ENCODE results near the gene VDAC1. TPM values are rescaled to one million over a fixed set of nuclear protein-coding genes. Genes with fewer than 3 reads are reported as not detected.

The VDAC1 gene
- polyA plus RNA-seq, 1 donor (not counting 4 experiments of a cell fraction or from before 2014, with no cell fraction given) = 300 TPM

DNA sequence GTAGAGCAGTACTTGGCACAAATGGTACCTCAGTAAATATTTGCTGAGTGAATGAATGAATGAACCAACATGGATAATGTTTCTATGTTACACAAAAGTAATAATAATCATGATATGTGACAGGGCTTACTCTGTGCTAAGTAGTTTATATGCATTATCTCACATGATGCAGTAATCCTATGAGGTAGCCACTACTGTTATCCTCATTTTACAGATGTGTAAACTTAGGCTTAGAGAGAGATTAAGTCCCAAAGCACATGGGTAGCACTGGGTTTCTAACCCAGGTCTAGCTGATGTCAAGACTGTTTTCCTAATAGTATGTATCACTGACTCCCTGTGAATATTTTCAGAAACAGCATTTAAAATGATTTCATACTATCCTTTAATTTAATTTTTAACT, 44.1 kb upstream of the VDAC1 start:
- no peaks in the 10 kb centered on the region for H3K27me3 ChIP-seq (ENCODE audit: control insufficient read depth, extremely low read depth, insufficient read depth, low read length)
- H3K4me3 ChIP-seq (ENCODE audit: control insufficient read depth in 2 of 3, extremely low read depth in 1 of 3, insufficient read depth in 2 of 3, low read depth in 1 of 3, low read length in 3 of 3) = no peak overlapping the region
- H3K4me1 ChIP-seq (ENCODE audit: control insufficient read depth, extremely low read depth, insufficient read depth, low read length) = peaks cover 8% of the 10 kb centered on the region
- no peak overlapping the region for H3K27ac ChIP-seq (ENCODE audit: control insufficient read depth, insufficient read depth, low read length)
- dilution Hi-C loops (cut with MboI; ENCODE audit: extremely low pct_ligation_motif_present, low sequenced_read_pairs) = no loop called here
- no peaks in the 10 kb centered on the region for H3K9me1 ChIP-seq (ENCODE audit: control insufficient read depth, extremely low read depth, insufficient read depth, low read length)
- H2AFZ ChIP-seq (ENCODE audit: control insufficient read depth, low read length) = no peak overlapping the region
- no peaks in the 10 kb centered on the region for H3K79me2 ChIP-seq (ENCODE audit: control insufficient read depth, insufficient read depth, low read length)
- H4K20me1 ChIP-seq (ENCODE audit: control insufficient read depth, extremely low read depth, insufficient read depth, low read length) = no peaks in the 10 kb centered on the region
- no peak overlapping the region for H3K9ac ChIP-seq (ENCODE audit: control insufficient read depth, extremely low read depth, insufficient read depth, low read length)
- DNase-seq (ENCODE audit: low read depth, low spot score) (no peak), FAIRE-seq (no peak)
- H3K4me2 ChIP-seq (ENCODE audit: control insufficient read depth, extremely low read depth, insufficient read depth, low read depth, low read length) = no peak overlapping the region
- TF ChIP-seq, protein P1, sequence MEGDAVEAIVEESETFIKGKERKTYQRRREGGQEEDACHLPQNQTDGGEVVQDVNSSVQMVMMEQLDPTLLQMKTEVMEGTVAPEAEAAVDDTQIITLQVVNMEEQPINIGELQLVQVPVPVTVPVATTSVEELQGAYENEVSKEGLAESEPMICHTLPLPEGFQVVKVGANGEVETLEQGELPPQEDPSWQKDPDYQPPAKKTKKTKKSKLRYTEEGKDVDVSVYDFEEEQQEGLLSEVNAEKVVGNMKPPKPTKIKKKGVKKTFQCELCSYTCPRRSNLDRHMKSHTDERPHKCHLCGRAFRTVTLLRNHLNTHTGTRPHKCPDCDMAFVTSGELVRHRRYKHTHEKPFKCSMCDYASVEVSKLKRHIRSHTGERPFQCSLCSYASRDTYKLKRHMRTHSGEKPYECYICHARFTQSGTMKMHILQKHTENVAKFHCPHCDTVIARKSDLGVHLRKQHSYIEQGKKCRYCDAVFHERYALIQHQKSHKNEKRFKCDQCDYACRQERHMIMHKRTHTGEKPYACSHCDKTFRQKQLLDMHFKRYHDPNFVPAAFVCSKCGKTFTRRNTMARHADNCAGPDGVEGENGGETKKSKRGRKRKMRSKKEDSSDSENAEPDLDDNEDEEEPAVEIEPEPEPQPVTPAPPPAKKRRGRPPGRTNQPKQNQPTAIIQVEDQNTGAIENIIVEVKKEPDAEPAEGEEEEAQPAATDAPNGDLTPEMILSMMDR (optimal IDR thresholded peaks at IDR 0.05 in 1 of 3, IDR thresholded peaks at IDR 0.05 in 1 of 3, conservative IDR thresholded peaks at IDR 0.05 in 1 of 3; ENCODE audit: extremely low read depth in 1 of 3, insufficient read depth in 2 of 3, low read length in 3 of 3) = no peak
- no peak for TF ChIP-seq EZH2 (IDR thresholded peaks at IDR 0.05; ENCODE audit: low read length)
- H3K36me3 ChIP-seq (ENCODE audit: control insufficient read depth in 2 of 2, extremely low read depth in 1 of 2, insufficient read depth in 2 of 2, low read length in 2 of 2) = no peaks in the 10 kb centered on the region
- no peaks in the 10 kb centered on the region for H3K9me3 ChIP-seq (ENCODE audit: control insufficient read depth, low read depth, low read length)

- Histone ChIP-seq H3K36me3 (ENCODE audit: control insufficient read depth in 2 of 2, extremely low read depth in 1 of 2, insufficient read depth in 2 of 2, low read length in 2 of 2) (no peaks in the 10 kb centered on the region), H3K9me1 (ENCODE audit: control insufficient read depth, extremely low read depth, insufficient read depth, low read length) (no peaks in the 10 kb centered on the region), H4K20me1 (ENCODE audit: control insufficient read depth, extremely low read depth, insufficient read depth, low read length) (no peaks in the 10 kb centered on the region), H3K9ac (ENCODE audit: control insufficient read depth, extremely low read depth, insufficient read depth, low read length) (no peak overlapping the region), H3K4me2 (ENCODE audit: control insufficient read depth, extremely low read depth, insufficient read depth, low read depth, low read length) (no peak overlapping the region), H3K27ac (ENCODE audit: control insufficient read depth, insufficient read depth, low read length) (no peak overlapping the region), H3K9me3 (ENCODE audit: control insufficient read depth, low read depth, low read length) (no peaks in the 10 kb centered on the region), H3K79me2 (ENCODE audit: control insufficient read depth, insufficient read depth, low read length) (no peaks in the 10 kb centered on the region), H2AFZ (ENCODE audit: control insufficient read depth, low read length) (no peak overlapping the region), H3K27me3 (ENCODE audit: control insufficient read depth, extremely low read depth, insufficient read depth, low read length) (no peaks in the 10 kb centered on the region), H3K4me3 (ENCODE audit: control insufficient read depth in 2 of 3, extremely low read depth in 1 of 3, insufficient read depth in 2 of 3, low read depth in 1 of 3, low read length in 3 of 3) (no peak overlapping the region), H3K4me1 (ENCODE audit: control insufficient read depth, extremely low read depth, insufficient read depth, low read length) (no peaks in the 10 kb centered on the region)
- FAIRE-seq (no peak), DNase-seq (ENCODE audit: low read depth, low spot score) (no peak)
- TF ChIP-seq EZH2 (IDR thresholded peaks at IDR 0.05; ENCODE audit: low read length) = no peak
- TF ChIP-seq, protein P1 (optimal IDR thresholded peaks at IDR 0.05 in 1 of 3, IDR thresholded peaks at IDR 0.05 in 1 of 3, conservative IDR thresholded peaks at IDR 0.05 in 1 of 3; ENCODE audit: extremely low read depth in 1 of 3, insufficient read depth in 2 of 3, low read length in 3 of 3) = no peak
- dilution Hi-C loops (cut with MboI; ENCODE audit: extremely low pct_ligation_motif_present, low sequenced_read_pairs) = no loop called here
These were observed 42.9 kb upstream of the VDAC1 start for GRCh38 chr5:134047687-134048056.
